ENCODE data around the gene UNC45A. TPM values are rescaled to one million over a fixed set of nuclear protein-coding genes. Genes with fewer than 3 reads are reported as not detected.
"Not testable (repeated sequence)": the region's sequence is repeated elsewhere in the genome, so short reads cannot be mapped to it uniquely, and the experiment has no call there.

The UNC45A gene, protein sequence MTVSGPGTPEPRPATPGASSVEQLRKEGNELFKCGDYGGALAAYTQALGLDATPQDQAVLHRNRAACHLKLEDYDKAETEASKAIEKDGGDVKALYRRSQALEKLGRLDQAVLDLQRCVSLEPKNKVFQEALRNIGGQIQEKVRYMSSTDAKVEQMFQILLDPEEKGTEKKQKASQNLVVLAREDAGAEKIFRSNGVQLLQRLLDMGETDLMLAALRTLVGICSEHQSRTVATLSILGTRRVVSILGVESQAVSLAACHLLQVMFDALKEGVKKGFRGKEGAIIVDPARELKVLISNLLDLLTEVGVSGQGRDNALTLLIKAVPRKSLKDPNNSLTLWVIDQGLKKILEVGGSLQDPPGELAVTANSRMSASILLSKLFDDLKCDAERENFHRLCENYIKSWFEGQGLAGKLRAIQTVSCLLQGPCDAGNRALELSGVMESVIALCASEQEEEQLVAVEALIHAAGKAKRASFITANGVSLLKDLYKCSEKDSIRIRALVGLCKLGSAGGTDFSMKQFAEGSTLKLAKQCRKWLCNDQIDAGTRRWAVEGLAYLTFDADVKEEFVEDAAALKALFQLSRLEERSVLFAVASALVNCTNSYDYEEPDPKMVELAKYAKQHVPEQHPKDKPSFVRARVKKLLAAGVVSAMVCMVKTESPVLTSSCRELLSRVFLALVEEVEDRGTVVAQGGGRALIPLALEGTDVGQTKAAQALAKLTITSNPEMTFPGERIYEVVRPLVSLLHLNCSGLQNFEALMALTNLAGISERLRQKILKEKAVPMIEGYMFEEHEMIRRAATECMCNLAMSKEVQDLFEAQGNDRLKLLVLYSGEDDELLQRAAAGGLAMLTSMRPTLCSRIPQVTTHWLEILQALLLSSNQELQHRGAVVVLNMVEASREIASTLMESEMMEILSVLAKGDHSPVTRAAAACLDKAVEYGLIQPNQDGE
- 58.4 and 62.4 TPM in 2 replicates for total RNA-seq (2014; rRNA removed; shearing (Covaris generic))
- 61.2 and 63.0 TPM in 2 replicates for polyA plus RNA-seq (2015; cell fraction: cytosol; rRNA removed)
- polyA plus RNA-seq (2015; cell fraction: nucleus; rRNA removed), result 98.3 and 153 TPM in 2 replicates

DNA sequence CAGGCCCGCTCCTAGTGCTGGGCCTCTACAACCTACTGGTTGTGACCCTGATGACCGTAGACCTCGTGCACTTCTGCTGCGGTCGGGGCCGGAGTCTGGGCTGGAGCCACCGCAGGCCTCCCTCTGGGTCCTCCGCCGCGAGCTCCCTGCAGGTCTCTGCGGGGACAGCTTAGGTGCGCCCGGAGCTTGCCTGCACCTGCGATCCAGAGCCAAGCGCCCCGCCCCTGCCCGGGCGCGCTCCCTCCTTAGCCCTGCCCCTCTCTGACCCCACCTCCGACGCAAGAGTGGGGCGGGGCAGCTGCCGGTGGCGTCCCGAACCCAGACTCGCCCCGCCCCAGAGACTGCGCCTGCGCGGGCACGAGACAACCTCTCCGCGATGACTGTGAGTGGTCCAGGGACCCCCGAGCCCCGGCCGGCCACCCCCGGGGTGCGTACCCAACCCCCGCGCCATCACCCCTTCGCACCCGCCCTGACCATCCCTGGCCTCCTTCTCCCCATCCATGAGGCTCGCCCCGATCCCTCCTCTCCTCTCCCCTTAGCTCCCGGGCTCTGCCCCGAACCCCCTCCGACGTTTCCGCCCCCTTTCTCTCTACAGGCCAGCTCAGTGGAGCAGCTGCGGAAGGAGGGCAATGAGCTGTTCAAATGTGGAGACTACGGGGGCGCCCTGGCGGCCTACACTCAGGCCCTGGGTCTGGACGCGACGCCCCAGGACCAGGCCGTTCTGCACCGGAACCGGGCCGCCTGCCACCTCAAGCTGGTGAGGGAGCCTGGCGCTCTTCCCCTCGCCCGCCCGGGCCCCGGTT lies at the start of gene UNC45A:
Gene UNC45A (plus strand): TSS at position 337 of the 803 bp plus-strand sequence. CDS start 40 bp downstream, at position 377.
- DNase-seq (ENCODE audit: low read depth, low spot score), result peak; percentile 85
- in situ Hi-C loops (cut with HindIII; ENCODE audit: low pct_unique_long_range_greater_than_20kb, low sequenced_read_pairs), result no loop called here

GRCh38 chr15:90885432-90886290 lies 49.4 kb upstream of the UNC45A start:
- in situ Hi-C loops (cut with HindIII; ENCODE audit: low pct_unique_long_range_greater_than_20kb, low sequenced_read_pairs), result no loop called here
- DNase-seq (ENCODE audit: low read depth, low spot score), result peak; percentile 68

GRCh38 chr15:90886291-90886614 lies 48.8 kb upstream of the UNC45A start:
- DNase-seq (ENCODE audit: low read depth, low spot score), result no peak
- in situ Hi-C loops (cut with HindIII; ENCODE audit: low pct_unique_long_range_greater_than_20kb, low sequenced_read_pairs), result no loop called here

GRCh38 chr15:90887037-90887481 lies 48.0 kb upstream of the UNC45A start:
- in situ Hi-C loops (cut with HindIII; ENCODE audit: low pct_unique_long_range_greater_than_20kb, low sequenced_read_pairs), result no loop called here
- no peak for DNase-seq (ENCODE audit: low read depth, low spot score)

- no peak for DNase-seq (ENCODE audit: low read depth, low spot score)
- in situ Hi-C loops (cut with HindIII; ENCODE audit: low pct_unique_long_range_greater_than_20kb, low sequenced_read_pairs), result no loop called here
Observed at GRCh38 chr15:90889313-90889730, 45.8 kb upstream of the UNC45A start.

DNA sequence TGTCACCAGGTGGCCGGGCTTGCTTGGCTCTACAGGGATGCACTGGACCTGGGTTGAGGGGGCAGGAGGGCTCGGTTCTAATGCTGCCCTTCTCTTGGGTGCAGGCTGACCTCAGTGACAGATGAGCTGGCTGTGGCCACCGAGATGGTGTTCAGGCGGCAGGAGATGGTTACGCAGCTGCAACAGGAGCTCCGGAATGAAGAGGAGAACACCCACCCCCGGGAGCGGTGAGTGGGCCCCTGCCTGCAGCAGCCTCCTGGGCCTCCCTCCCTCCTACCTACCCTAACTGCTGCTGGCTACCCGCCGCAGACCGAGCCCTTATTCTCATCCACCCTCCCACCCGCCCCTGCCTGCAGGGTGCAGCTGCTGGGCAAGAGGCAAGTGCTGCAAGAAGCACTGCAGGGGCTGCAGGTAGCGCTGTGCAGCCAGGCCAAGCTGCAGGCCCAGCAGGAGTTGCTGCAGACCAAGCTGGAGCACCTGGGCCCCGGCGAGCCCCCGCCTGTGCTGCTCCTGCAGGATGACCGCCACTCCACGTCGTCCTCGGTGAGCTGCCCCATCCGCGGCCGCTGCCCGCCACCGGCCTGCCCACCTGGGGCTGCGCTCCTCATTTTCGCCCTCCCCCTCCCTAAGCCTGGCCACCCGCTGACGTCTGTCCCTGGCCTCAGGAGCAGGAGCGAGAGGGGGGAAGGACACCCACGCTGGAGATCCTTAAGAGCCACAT lies 45.2 kb upstream of the UNC45A start:
- DNase-seq (ENCODE audit: low read depth, low spot score), result no peak
- in situ Hi-C loops (cut with HindIII; ENCODE audit: low pct_unique_long_range_greater_than_20kb, low sequenced_read_pairs), result no loop called here

DNA sequence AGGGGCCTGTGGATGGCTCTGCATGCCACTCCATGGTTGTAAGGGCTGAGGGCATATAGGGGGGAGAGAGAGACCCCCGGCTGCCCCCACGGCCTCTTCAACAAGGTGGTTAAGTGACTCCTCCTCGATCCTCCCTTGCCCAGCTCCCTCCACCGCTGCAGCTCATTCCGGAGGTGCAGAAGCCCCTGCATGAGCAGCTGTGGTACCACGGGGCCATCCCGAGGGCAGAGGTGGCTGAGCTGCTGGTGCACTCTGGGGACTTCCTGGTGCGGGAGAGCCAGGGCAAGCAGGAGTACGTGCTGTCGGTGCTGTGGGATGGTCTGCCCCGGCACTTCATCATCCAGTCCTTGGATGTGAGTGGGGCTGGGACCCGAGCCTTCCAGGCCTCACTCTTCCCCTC lies 44.2 kb upstream of the UNC45A start:
- in situ Hi-C loops (cut with HindIII; ENCODE audit: low pct_unique_long_range_greater_than_20kb, low sequenced_read_pairs), result no loop called here
- DNase-seq (ENCODE audit: low read depth, low spot score), result no peak

- in situ Hi-C loops (cut with HindIII; ENCODE audit: low pct_unique_long_range_greater_than_20kb, low sequenced_read_pairs), result no loop called here
- DNase-seq (ENCODE audit: low read depth, low spot score), result no peak
Observed at GRCh38 chr15:90891346-90891949, 43.6 kb upstream of the UNC45A start.

DNA sequence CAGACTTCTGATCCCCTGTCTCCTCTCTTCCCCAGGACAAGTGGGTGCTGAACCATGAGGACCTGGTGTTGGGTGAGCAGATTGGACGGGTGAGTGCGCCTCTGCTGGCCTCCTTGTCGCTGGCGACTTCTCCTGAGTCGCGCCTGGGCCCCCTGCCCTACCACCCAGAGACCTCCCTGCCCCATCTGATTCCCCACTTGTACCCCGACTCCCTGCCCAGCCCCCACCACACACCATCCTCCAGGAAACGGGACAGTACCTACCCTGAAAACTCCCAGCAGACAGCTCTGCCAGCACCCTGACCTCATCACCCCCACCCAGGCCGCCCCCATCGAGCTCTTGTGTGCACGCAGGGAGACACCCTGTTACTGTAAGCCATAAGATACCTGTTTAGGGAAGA lies 43.1 kb upstream of the UNC45A start:
- in situ Hi-C loops (cut with HindIII; ENCODE audit: low pct_unique_long_range_greater_than_20kb, low sequenced_read_pairs), result no loop called here
- DNase-seq (ENCODE audit: low read depth, low spot score), result no peak

DNA sequence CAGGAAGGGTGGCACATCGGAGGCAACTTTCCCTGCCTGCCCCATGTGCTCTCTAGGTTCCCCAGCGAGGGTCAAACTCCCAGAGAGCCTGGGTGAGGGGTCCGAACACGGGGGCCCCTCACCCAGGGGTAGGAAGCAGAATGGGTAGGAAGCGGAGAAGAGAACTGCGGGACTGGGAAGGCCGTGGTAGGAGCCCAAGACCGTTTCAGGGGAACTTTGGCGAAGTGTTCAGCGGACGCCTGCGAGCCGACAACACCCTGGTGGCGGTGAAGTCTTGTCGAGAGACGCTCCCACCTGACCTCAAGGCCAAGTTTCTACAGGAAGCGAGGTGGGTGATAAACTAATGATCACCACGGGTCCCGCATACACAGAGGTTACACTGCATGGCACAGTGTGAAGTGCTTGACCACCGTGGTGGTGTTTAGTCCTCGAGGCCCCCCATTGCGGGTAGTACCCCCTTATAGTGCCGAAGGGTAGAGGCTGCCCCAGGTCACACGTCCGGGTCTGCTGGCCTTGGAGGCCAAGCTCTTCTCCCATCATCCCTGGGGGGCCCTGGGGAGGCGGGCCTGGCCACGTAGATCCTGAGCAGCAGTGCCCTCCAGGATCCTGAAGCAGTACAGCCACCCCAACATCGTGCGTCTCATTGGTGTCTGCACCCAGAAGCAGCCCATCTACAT lies 42.4 kb upstream of the UNC45A start:
- no peak for DNase-seq (ENCODE audit: low read depth, low spot score)
- in situ Hi-C loops (cut with HindIII; ENCODE audit: low pct_unique_long_range_greater_than_20kb, low sequenced_read_pairs), result no loop called here

- in situ Hi-C loops (cut with HindIII; ENCODE audit: low pct_unique_long_range_greater_than_20kb, low sequenced_read_pairs), result no loop called here
- no peak for DNase-seq (ENCODE audit: low read depth, low spot score)
Observed at GRCh38 chr15:90893175-90894090, 41.7 kb upstream of the UNC45A start.

DNA sequence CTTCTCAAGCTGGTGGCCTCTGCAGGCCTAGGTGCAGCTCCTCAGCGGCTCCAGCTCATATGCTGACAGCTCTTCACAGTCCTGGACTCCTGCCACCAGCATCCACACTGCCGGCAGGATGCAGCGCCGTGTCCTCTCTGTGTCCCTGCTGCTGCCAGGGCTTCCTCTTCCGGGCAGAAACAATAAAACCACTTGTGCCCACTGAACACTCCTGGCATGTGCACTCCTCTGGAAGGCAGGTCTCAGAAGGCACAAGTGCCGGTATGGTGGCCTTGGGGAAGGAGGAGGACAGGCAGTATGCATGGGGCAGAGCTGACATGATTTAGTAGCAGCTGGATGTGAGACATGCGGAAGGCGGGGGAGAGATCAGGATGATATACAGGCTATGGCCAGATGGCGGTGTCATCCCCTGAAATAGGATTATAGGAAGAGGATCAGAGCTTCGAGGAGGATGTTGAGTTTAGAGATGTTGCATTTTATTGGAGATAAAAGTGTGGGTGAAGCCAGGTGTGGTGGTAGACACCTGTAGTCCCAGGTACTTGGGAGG lies 39.4 kb upstream of the UNC45A start:
- in situ Hi-C loops (cut with HindIII; ENCODE audit: low pct_unique_long_range_greater_than_20kb, low sequenced_read_pairs), result no loop called here

DNA sequence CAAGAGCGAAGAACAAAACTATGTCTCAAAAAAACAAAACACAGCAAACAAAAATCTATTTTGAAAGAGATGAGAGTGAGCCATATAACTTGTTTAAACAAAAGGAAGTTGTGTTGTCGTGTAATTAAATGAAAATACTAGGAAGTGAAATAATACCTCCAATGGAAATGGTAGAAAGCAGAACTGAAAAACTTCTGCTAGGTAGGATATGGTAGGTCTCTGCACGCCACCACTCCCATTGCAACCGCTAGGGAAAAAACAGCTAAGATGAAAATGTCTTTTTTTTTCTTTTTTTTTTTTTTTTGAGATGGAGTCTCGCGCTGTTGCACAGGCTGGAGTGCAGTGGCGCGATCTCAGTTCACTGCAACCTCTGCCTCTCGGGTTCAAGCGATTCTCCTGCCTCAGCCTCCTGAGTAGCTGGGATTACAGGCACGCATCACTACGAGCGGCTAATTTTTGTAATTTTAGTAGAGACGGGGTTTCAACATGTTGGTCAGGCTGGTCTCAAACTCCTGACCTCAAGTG lies 37.9 kb upstream of the UNC45A start:
- DNase-seq (ENCODE audit: low read depth, low spot score); in situ Hi-C loops (cut with HindIII; ENCODE audit: low pct_unique_long_range_greater_than_20kb, low sequenced_read_pairs): not testable (repeated sequence)

More for the DNA sequence above, 39.4 kb upstream of the UNC45A start:
- peak; percentile 37 for DNase-seq (ENCODE audit: low read depth, low spot score)
